GM18519 (cell line): Measurements from ENCODE around the gene CHD9.
"Not testable (repeated sequence)": the region's sequence is repeated elsewhere in the genome, so short reads cannot be mapped to it uniquely, and the experiment has no call there.

Source experiments
- ATAC-seq: cut with Tn5 transposase; IDR thresholded peaks from one replicate; pipeline ENCODE4 v1.9.1; 2021; ENCODE audit warnings: mild to moderate bottlenecking, moderate library complexity; ENCODE audit not compliant: unreplicated experiment, low FRiP score

Gene CHD9

DNA sequence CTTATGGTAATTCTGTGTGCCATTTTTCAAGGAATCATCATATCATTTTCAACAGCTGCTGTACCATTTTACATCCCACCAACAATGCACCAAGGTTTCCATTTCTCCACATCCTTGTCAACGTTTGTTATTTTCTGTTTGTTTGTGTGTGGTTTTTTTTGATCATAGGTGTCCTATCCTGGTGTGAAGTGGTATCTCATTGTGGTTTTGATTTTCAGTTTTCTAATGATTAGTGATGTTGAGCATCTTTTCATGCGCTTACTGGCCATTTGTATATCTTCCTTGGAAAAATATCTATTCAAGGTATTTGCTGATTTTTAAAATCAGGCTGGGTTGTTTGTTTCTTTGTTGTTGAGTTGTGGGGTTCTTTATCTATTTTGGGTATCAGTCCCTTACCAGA, 15.0 kb downstream of the CHD9 start:
- ATAC-seq, result no peak

DNA sequence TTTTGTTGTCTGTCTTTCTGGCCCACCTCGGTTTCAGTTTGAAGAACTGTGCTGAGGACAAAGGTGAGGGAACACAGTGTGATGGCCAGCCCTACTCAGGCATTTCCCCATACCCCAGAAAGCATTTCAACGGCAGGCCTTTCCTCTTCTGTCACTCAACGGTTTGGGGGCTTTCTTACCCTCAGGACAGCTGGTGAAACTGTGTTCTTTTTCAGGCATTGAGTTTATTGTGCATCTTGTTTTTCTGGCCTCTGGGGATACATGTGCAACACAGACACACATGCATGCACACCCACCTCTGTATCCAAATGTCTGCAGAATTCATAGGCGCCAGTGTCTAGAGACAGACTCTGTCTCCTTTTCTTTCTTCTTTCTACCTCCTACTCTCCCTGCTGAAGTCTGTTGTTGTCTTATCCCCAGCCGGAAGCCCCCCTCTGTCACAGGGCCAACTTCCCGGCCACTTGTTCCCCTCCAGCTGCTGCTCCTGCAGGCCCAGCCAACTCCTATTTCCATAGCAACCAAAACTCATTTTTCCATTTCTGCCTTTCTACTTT, 17.0 kb downstream of the CHD9 start:
- ATAC-seq, result peak; percentile 51

DNA sequence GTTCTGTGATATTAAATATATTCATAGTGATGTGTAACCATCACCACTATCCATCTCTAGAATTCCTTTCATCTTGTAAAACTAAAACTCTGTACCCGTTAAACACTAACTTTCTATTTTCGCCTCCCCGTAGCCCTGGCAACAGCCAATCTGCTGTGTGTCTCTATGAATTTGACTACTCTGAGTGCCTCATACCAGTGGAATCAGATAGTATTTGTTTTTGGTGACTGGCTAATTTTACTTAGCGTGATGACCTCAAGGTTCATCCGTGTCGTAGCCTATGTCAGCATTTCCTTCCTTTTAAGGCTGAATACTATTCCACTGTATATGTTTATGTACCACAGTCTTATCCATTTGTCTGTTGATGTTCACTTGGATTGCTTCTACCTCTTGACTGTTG, 18.2 kb downstream of the CHD9 start:
- ATAC-seq, result no peak

DNA sequence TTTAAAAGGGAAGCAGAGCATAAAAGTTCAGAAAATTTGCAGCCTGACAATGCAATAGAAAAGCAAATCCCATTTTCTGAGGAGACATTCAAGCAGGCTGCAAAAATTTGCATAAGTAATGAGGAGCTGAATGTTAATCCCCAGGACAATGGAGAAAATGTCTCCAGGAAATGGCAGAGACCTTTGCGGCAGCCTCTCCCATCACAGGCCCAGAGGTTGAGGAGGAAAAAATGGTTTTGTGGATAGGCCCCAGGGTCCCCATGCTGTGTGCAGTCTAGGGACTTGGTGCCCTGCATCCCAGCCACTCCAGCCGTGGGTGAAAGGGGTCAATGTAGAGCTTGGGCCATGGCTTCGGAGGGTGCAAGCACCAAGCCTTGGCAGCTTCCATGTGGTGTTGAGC, 19.5 kb downstream of the CHD9 start:
- not testable (repeated sequence) for ATAC-seq

DNA sequence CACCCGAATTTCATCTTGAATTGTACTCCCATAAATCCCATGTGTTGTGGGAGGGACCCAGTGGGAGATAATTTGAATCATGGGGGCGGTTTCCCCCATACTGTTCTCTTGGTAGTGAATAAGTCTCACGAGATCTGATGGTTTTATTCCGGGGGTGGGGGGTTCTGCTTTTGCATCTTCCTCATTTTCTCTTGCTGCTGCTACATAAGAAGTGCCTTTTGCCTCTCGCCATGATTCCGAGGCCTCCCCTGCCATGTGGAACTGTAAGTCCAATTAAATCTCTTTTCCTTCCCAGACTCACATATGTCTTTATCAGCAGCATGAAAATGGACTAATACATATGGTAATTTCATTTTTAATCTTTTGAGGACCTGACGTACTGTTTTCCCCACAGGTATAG, 20.7 kb downstream of the CHD9 start:
- ATAC-seq, result not testable (repeated sequence)

DNA sequence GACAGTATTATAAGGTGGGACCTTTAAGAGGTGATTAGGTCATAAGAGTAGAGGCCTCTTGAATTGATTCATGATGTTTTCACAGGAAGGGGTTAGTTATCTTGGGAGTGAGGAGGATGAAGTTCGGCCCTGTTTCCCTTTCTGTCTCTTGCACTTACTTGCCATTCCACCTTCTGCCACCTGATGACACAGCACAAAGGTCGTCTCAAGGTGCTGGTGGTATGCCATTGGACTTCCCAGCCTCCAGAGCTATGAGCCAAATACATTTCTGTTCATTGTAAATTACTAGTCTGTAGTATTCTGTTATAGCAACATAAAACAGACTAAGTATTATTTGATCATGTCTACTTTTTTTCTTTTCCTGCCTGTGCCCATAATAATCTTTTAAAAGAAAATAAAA, 23.5 kb downstream of the CHD9 start:
- no peak for ATAC-seq

DNA sequence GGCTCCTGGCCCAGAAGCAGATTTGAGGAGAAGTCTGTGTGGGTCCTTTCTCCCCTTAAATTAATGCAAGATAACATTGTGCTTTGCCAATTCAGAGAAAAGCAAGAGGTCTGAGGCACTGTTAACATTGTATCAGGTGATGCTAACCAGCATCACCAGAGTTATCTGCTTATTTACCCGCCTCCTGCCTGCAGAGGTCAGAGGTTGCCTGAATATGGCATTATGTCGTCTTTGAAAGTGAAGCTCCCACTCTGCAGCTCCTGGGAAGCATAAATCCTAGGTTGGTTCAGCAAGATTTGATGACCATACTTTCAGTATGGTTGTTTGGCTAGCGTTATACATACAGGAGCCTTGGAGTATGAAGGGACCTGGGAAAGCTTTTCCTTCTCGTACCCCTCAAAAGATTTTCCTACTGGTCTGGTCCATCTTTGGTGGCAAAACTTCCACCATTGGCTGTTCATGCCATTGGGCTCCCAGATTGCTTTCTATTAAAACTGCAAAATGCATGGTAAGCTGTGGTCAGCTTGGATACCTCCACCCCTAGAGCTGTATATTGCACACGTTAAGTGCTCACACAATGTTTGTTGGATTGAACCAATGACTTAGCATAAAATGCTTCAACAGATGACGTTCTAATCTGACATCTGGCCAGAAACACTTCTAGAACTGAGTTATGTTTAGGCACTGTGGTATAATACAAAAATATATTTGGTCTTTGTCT, 24.1 kb downstream of the CHD9 start:
- no peak for ATAC-seq

DNA sequence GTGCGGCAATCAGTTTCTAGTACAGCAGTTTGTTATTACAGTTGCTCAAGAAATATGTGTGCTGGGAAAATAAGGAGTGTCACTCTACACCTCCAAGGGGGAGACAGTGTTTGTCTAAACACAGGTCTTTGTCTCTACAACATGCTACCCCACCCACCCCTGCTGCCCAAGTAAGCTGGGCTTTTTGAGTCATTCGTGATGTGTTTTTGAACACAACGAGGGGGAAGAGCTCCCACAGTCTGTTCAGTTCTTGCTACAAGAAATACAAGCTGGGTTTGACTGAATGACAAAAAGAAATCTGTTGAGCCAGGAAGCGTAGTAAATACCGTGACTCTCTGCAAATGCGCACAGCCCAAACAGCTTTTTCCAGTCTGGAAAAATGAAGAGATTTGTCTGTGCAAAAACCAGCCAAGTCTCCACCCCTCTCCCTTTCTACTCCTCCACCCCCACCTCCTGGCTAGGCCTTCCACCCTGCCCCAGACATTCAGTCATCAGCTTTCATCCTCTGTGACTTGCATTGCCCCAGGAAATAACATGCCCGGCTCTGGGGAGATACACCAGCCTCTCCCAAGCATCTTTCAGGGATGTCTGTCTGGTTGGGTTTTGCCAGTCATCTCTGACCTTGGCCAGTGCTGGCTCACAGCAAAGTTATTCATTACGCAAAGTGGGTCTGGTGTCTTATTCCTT, 25.7 kb downstream of the CHD9 start:
- no peak for ATAC-seq

DNA sequence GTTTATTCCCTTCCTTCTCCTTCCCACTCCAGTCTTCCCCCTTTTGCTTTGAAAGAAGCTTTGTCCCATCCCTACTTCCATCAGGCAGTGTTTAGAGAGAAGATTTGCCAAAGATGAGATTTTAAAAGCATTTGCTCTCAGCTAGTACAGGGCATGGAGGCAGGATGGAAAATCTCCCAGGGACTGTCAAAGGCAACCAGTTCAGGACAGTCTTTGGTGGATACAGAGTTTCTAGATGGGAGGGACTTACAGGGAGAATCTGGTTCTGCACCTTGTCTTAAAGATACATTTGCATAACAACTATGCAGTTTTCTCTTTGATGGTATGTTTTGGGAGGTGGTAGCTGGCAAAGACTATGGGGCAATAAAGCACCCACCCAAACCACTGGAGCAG, 26.2 kb downstream of the CHD9 start:
- ATAC-seq, result no peak

DNA sequence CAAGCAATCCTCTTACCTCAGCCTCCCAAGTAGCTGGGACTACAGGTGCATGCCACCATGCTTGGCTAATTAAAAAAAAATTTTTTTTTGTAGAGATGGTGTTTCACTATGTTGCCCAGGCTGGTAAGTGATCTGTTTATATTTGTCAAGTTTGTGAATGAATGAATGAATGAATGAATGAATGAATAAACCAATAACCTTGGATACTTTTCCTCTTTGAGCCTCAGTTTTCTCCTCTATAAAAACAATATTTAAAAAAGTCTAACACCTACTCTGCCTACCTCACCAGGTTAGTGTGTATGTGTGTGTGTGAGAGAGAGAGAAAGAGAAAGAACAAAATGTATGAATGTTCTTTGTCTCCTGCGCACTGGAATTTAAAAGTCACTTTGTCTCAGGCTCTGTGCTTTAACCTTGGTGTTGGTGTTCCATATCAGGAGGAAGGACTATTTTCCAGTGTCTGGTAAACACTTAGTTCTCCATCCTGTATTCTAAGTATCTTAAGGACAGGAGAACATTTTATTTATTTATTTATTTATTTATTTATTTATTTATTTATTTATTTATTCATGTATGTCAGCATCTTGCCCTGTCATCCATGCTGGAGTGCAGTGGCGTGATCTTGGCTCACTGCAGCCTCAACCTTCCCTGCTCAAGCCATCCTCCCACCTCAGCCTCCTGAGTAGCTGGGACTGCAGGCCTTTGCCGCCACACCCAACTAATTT, 27.1 kb downstream of the CHD9 start:
- no peak for ATAC-seq

DNA sequence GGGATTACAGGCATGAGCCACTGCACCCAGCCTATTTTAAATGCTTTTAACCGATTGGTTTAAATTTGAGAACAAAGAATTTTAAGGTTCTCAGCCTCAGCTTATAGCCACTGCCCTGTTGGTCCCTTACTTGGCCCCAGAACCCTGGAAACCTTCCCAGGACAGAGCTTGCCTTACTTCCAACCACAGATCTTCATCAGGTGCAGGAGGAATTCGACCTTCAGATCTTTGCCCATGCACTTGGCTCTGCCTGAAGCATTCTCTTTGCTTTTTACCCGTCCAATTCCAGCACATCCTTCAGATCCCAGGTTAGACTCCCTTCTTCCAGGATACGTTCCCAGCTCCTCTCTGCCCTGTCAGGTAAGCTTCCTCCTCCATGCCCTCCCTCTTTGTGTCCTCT, 27.7 kb downstream of the CHD9 start:
- ATAC-seq, result no peak

DNA sequence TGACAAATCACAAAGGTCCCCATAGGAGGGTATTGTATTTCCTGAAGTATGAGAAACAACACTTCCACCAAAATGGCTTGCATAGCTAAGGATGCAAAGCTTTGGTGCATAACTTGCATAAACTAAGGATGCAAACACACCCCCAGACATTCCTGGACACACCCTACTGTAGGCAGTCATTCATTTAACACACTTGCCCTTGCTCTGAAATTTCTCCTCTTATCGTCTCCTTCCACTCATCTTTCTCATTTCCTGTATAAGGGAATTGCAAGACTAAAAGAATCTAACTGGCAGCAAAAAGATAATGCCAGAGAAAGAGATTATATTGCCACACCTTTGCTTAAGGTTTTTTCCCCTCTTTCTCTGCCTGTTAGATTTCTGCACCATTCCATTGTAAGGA, 28.3 kb downstream of the CHD9 start:
- ATAC-seq, result no peak

DNA sequence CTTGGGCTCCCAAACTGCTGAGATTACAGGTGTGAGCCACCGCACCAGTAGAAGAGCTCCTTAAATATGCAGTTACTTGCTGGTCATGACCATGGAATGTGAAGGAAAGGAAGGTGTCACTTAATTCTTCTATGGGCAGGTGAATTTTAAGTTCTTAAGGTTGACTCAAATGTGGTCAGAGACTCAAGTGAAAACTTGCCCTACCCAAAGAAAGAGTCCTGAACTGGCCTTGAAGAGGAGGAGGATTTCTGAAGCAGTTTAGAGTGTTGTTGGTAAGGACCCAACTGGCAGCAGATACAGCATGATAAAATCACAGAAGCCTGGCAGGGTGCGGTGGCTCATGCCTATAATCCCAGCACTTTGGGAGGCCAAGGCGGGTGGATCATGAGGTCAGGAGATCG, 29.4 kb downstream of the CHD9 start:
- ATAC-seq, result no peak

DNA sequence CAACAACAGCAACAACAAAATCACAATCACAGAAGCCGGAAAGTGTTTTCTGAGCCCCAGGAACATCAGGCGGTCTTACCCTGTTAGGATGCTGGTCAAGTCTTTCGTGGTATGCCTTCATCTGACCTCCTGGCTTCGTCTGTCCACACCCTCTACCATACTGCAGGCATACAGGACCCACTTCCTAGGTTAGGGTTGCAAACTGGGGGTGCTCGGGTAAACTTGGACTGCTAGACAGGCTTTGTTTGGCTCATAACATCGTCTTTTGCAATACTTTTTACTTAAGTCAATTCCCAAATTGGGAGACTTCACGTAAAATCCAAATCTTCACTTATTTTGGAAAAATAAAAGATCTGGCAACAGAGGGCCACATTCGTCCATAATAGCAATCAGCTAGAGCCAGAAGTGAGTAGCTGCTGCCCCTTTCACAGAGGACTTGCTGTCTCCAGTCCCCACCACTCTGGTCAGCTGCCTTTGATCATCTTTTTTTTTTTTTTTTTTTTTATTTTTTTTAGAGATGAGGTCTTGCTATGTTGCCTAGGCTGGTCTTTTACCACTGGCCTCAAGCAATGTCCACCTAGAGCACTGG, 30.0 kb downstream of the CHD9 start:
- ATAC-seq, result no peak

DNA sequence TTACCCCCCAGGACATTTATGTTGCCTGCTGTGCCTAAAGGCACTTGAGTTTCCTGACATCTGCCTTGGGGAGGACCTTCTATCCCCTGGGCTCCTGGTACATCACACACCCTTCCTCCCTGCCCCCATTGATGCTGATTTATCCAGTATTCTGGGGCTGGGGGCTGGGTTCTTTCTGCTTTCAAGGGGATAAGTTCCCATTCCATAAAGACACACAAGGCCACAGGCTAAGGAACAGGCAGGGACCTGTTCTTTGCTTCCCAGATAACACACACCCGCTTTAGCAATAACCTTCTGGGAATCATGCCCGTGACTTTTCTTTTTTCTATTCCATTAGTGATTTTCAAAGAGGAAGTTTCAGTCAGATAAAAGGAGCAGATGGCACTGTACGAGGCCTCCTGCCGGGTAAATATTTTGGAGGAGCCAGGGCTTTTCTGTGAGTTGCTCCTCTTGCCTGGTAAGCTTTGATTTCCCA, 30.6 kb downstream of the CHD9 start:
- no peak for ATAC-seq

DNA sequence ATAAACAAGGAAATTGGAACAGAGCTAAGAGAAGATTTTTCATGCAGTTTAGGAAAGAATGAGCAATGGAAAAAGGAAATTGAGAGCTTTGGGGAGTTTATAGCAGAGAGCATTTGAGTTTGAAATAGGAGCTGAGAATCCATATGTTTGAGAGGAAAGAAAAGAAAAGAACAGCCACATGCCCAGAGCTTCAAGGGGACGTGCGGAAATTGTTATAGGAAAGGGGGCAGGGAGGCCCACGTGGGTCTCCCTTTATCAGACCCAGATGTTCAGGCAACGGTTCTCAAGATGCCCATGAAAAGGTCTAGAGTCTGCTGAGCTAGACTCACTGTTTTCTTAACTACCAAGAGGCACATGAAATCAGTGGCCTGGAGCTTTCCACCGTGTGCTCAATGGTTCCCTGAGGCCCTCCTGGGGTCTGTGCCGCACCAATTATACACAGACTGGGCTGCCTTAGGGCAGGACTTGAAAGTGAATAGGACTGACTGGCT, 31.2 kb downstream of the CHD9 start:
- ATAC-seq, result no peak

DNA sequence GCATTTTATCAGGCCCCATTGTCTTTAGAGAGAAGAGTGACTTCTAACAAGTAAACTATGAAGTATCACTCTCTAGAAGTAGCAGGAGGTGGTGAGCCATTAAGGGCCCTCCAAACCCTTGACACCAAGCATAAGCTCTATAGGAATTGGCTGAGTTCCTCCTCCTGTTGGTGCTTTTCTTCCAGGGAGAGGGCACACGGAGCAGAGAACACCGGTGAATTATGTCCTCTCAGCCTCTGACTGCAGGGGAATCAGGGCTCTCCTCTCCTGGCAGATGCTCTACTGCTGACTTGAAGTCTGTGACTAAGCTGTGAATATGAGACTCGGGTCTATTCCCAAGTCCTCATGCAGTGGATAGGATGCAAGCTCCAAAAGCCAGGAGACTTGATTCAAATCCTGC, 32.3 kb downstream of the CHD9 start:
- ATAC-seq, result no peak

DNA sequence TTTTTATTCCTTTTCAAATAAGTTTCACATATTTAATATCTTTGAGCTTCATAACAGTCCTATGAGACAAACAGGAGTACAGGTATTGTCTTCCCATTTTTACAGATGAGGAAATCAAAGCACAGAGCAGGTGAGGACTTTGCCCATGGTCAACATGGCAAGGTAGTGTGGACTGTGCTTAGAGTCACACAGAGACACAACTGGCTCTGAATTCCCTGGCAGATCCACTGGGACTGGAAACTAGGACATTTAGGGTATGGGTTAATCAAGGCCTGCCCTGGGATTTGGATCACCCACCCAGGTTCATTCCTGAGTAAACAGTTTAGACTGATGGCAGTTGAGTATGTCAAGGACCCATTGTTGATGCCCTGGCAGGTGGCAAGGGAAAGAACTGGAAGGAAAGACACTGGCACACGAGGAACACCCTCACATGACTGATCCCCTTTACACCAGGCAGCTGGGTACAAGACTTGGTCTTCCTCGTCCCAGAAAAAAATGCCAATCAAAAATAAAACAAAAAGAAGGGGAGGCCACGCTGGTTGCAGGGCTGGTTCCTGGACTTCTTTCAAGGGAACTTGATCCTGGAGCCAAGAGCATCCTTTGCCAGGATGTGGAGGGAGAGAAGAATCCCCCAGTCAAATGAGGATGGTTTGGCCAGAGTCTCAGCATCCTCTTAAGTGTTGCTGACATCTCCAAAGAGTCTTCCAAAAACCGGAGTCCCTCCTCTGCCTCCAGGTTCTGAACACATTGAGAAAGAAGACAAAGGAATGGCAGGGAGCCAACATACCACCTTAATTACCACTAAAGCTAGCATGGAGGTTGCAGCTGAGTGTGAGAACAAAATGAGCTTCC, 34.9 kb downstream of the CHD9 start:
- ATAC-seq, result no peak

DNA sequence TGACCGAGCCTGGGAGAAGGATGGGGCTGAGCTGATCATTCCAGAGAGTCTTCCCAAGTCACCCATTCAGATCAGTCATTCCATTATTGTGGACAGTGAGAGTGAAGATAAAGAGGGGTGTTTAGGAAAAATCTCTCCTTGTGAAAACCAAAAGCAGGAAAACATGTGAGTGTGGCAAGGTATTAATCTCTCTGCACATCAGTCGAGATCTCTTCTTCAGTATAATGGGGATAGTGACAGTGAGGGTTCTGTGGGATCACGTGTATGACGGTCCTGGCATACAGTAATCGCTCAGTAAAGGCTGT, 35.4 kb downstream of the CHD9 start:
- ATAC-seq, result no peak
